Upper lobe of right lung (tissue), 1 donor: Measurements from ENCODE around the gene CDH10. TPM values are rescaled to one million over a fixed set of nuclear protein-coding genes. Genes with fewer than 3 reads are reported as not detected.

Experiments
- ATAC-seq: fragments of 200-7000 bp; cut with Tn5 transposase; one replicate; pipeline ENCODE4 v1.9.1; 2020; ENCODE audit warnings: mild to moderate bottlenecking, moderate library complexity
- DNase-seq: peaks from one replicate; pipeline ENCODE4 v3.0.0-alpha.2; 2020
- H3K27ac ChIP-seq: fragments of 200-600 bp; one replicate; pipeline ENCODE4 v1.8.0; 2022
- H3K27me3 ChIP-seq: fragments of 200-600 bp; one replicate; pipeline ENCODE4 v1.8.0; 2022; ENCODE audit warnings: mild to moderate bottlenecking
- H3K36me3 ChIP-seq: fragments of 200-600 bp; one replicate; pipeline ENCODE4 v1.8.0; 2022
- H3K4me1 ChIP-seq: fragments of 200-600 bp; one replicate; pipeline ENCODE4 v1.8.0; 2022
- H3K4me3 ChIP-seq: fragments of 200-600 bp; one replicate; pipeline ENCODE4 v1.8.0; 2022; ENCODE audit warnings: mild to moderate bottlenecking
- H3K9me3 ChIP-seq: fragments of 200-600 bp; one replicate; pipeline ENCODE4 v1.8.0; 2022
- intact Hi-C: fragments of 100-400 bp; cut with DNase I; formaldehyde crosslinking; loops from one replicate; pipeline ENCODE4 v1.11.0; 2022
- total RNA-seq: library from RNA; stranded (reverse); fragmentation: NEBNext Ultra II Directional; extraction: Animal tissue kit (Norgen Biotek cat#: 25700); gene quantifications from one replicate; pipeline ENCODE4 v1.2.1, GENCODE V29; 2021
- TF ChIP-seq, protein P1 (sequence below): fragments of 200-600 bp; IDR thresholded peaks from one replicate; pipeline ENCODE4 v1.8.0; 2022; ENCODE audit warnings: antibody characterized with exemption
- donor health status: DM: no; HTN: yes; CAD: no; lungs with severe emphysema.

Gene CDH10
- total RNA-seq, 1 donor from 2014 or later, result not detected

DNA sequence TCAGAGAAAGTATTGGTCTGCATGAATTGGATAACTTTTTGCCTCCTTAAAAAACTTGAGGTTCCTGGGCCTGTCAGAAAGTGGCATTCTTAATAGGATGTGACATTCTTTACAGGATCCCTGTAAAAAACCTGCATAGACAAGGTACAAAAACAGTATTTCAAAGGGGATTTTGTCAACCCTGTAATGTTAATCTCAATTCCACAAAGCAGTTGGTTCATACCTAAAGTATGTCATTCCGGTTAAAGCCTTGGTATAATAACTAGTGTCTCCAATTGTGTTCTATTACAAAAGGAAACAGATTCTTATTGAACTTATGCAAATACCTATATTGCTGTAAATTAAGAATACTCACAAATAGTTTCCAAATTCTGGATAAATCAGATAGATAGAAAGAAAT is 169.7 kb downstream of the CDH10 start:
- TF ChIP-seq, protein P1, sequence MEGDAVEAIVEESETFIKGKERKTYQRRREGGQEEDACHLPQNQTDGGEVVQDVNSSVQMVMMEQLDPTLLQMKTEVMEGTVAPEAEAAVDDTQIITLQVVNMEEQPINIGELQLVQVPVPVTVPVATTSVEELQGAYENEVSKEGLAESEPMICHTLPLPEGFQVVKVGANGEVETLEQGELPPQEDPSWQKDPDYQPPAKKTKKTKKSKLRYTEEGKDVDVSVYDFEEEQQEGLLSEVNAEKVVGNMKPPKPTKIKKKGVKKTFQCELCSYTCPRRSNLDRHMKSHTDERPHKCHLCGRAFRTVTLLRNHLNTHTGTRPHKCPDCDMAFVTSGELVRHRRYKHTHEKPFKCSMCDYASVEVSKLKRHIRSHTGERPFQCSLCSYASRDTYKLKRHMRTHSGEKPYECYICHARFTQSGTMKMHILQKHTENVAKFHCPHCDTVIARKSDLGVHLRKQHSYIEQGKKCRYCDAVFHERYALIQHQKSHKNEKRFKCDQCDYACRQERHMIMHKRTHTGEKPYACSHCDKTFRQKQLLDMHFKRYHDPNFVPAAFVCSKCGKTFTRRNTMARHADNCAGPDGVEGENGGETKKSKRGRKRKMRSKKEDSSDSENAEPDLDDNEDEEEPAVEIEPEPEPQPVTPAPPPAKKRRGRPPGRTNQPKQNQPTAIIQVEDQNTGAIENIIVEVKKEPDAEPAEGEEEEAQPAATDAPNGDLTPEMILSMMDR, result no peak
- Histone ChIP-seq H3K27ac (no peak overlapping the region), H3K4me1 (no peaks in the 10 kb centered on the region), H3K9me3 (no peaks in the 10 kb centered on the region), H3K36me3 (no peaks in the 10 kb centered on the region), H3K27me3 (no peaks in the 10 kb centered on the region), H3K4me3 (no peak overlapping the region)
- intact Hi-C loops, result no loop called here
- no peak for DNase-seq
- no peak for ATAC-seq

DNA sequence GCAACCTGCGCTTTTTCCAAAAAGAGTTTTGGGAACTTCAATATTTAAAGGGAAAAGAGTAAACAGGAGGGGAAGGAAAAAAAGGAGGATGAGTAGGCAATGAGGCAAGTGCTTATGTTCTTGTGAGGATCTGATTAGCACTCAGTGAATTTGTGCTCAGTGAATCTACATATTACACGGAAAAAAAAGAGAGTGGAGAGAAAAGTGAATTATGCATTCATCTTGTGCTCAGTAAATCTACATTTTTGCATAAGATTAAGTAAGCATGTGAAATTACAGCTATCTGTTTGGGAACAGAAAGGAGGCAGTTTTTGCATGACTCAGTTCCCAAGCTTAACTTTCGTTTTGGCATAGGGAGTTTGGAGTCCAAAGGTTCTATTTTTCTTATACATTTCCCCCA is 170.1 kb downstream of the CDH10 start:
- Histone ChIP-seq H3K36me3 (no peaks in the 10 kb centered on the region), H3K9me3 (no peaks in the 10 kb centered on the region), H3K27ac (no peak overlapping the region), H3K27me3 (no peaks in the 10 kb centered on the region), H3K4me1 (no peaks in the 10 kb centered on the region), H3K4me3 (no peak overlapping the region)
- ATAC-seq (no peak), DNase-seq (no peak)
- intact Hi-C loops, result no loop called here
- TF ChIP-seq, protein P1, result no peak

DNA sequence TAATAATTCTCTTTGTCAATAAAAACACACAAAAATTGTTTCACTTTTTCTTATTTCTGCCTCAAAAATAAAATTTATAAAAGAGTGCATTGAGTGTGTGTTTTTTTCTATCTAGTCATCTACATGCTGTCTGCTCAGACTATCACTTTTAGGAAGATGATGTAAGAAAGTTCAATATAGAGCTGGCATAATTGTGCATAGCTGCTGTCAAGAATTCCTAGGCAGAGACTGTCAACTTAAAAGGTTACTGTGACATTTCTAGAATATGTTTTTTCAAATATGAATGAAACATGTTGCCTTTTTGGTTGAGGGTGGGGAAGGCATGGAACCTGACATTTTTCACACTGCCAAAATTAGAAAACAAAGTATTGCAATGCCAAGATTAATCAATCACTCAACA is 172.3 kb downstream of the CDH10 start:
- Histone ChIP-seq H3K9me3 (no peaks in the 10 kb centered on the region), H3K27me3 (no peaks in the 10 kb centered on the region), H3K36me3 (no peaks in the 10 kb centered on the region), H3K4me1 (no peaks in the 10 kb centered on the region), H3K27ac (no peak overlapping the region), H3K4me3 (no peak overlapping the region)
- DNase-seq, result no peak
- intact Hi-C loops, result no loop called here
- TF ChIP-seq, protein P1, result no peak
- no peak for ATAC-seq

DNA sequence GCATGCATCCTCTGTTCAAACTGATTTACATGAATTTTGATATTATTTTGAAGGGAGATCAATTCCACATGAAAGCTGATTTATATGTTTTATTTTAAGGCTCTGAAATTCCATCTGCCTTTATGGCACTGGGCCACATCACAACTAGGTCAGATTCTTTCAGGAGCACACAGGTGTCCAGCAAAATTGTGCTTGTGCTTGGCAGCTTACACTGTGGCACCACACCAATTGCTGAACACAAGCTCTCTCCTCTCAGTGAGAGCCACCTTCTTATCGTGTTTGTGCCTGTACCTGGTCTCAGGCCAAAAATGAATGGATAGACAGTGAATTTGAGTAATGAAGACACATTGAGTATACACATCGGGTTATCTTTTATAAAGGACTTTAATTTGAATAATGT is 200.4 kb downstream of the CDH10 start:
- H3K27ac ChIP-seq, result no peak overlapping the region
- DNase-seq (no peak), ATAC-seq (no peak)
- TF ChIP-seq, protein P1, result no peak
- no peaks in the 10 kb centered on the region for H3K27me3 ChIP-seq
- H3K4me3 ChIP-seq, result no peak overlapping the region
- H3K9me3 ChIP-seq, result no peaks in the 10 kb centered on the region
- H3K36me3 ChIP-seq, result no peaks in the 10 kb centered on the region
- intact Hi-C loops, result no loop called here
- H3K4me1 ChIP-seq, result no peaks in the 10 kb centered on the region

DNA sequence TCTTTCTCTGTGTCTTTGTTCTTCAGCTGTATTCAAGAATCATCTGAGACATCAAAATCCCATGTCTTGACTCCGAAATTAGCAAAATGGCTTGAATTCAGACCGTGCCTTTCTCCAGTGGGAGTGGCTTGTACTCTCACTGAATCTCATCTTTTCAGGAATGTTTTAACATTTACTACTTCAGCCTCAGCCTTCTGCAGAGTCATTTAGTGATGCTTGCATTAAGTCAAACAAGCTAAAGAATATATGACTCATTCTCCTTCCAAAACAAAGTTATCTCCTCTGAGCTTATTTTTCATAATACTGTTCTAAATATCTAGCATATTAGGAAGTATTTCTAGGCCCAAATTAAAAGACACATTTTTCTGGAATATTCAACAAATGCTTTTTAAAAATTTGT is 205.3 kb downstream of the CDH10 start:
- Histone ChIP-seq H3K27me3 (no peaks in the 10 kb centered on the region), H3K9me3 (no peaks in the 10 kb centered on the region), H3K36me3 (no peaks in the 10 kb centered on the region), H3K4me1 (no peaks in the 10 kb centered on the region), H3K4me3 (no peak overlapping the region), H3K27ac (no peak overlapping the region)
- TF ChIP-seq, protein P1, result no peak
- ATAC-seq (no peak), DNase-seq (no peak)
- intact Hi-C loops, result no loop called here
